ENCODE results near the gene SPHKAP.

DNA sequence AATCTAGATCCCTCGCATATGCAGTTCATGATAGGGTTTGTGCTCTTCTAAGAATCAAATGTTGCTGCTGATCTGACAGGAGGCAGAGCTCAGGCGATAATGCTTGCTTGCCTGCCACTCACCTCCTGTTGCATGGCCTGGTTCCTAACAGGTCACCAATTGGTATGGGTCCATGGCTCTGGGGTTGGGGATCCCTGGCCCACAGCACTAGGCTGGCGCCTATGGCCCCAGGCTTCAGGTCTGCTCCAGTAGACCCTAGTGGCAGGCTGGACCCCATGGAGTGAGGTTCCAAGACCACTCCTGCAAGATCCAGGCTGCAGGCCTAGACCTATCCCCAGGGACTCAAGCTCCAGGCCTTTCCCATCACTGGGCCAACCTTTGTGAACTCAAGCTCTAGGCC lies 102.3 kb downstream of the SPHKAP start:
- TF ChIP-seq, protein P1, sequence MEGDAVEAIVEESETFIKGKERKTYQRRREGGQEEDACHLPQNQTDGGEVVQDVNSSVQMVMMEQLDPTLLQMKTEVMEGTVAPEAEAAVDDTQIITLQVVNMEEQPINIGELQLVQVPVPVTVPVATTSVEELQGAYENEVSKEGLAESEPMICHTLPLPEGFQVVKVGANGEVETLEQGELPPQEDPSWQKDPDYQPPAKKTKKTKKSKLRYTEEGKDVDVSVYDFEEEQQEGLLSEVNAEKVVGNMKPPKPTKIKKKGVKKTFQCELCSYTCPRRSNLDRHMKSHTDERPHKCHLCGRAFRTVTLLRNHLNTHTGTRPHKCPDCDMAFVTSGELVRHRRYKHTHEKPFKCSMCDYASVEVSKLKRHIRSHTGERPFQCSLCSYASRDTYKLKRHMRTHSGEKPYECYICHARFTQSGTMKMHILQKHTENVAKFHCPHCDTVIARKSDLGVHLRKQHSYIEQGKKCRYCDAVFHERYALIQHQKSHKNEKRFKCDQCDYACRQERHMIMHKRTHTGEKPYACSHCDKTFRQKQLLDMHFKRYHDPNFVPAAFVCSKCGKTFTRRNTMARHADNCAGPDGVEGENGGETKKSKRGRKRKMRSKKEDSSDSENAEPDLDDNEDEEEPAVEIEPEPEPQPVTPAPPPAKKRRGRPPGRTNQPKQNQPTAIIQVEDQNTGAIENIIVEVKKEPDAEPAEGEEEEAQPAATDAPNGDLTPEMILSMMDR (IDR thresholded peaks at IDR 0.05; ENCODE audit: low read length), result no peak
- no peak for TF ChIP-seq EZH2 (IDR thresholded peaks at IDR 0.05; ENCODE audit: borderline replicate concordance, low read length)
